GM12801 (cell line): ENCODE measurements around the gene CYP46A1.

Source experiments
- CTCF ChIP-seq: IDR thresholded peaks from one replicate; pipeline ENCODE4 v1.5.1; 2011; ENCODE audit warnings: control low read depth; ENCODE audit not compliant: insufficient read length; ENCODE audit errors: extremely low read depth

Gene CYP46A1

GRCh38 chr14:99753225-99754140, 69.4 kb downstream of the CYP46A1 start:
- TF ChIP-seq CTCF = no peak

- no peak for TF ChIP-seq CTCF
Measured at GRCh38 chr14:99754141-99755067, 70.3 kb downstream of the CYP46A1 start.

GRCh38 chr14:99755068-99755405, 70.9 kb downstream of the CYP46A1 start:
- TF ChIP-seq CTCF = no peak

GRCh38 chr14:99755629-99756603, 71.8 kb downstream of the CYP46A1 start:
- TF ChIP-seq CTCF = no peak

GRCh38 chr14:99756796-99757195, 72.7 kb downstream of the CYP46A1 start:
- no peak for TF ChIP-seq CTCF

GRCh38 chr14:99757331-99758070, 73.4 kb downstream of the CYP46A1 start:
- TF ChIP-seq CTCF = no peak
